ENCODE measurements around the gene LHFPL3. TPM values are rescaled to one million over a fixed set of nuclear protein-coding genes. Genes with fewer than 3 reads are reported as not detected.
"Not testable (repeated sequence)": the region's sequence is repeated elsewhere in the genome, so short reads cannot be mapped to it uniquely, and the experiment has no call there.

Gene LHFPL3
- total RNA-seq, 1 donor from 2014 or later, result 7.2 TPM

GRCh38 chr7:104895522-104896236 is 567.3 kb downstream of the LHFPL3 start:
- no peak for DNase-seq (ENCODE audit: low spot score)

- DNase-seq (ENCODE audit: low spot score), result no peak
These were observed 570.0 kb downstream of the LHFPL3 start for GRCh38 chr7:104898434-104898833.

GRCh38 chr7:104900525-104901239 is 572.3 kb downstream of the LHFPL3 start:
- DNase-seq (ENCODE audit: low spot score), result no peak

DNA sequence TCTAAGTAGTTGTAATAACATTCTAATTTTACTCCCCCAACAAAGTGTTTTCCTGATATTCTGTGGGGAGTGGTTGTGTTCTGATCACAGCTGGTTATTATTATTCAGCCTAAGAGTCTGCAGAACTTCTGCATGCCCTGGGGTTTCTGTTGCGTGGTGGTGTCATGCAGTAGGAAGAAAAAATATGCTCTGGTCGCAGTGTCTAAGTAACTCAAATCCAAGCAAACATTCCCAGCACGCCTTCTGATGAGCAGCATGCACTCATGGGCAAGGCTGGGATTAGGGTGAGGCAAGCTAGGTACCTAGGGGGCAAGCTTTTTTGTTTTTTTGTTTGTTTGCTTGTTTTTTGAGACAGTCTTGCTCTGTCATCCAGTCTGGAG is 572.8 kb downstream of the LHFPL3 start:
- no peak for DNase-seq (ENCODE audit: low spot score)

GRCh38 chr7:104902183-104902582 is 573.8 kb downstream of the LHFPL3 start:
- no peak for DNase-seq (ENCODE audit: low spot score)

- DNase-seq (ENCODE audit: low spot score), result no peak
These were observed 574.6 kb downstream of the LHFPL3 start for GRCh38 chr7:104903044-104903443.

GRCh38 chr7:104903846-104904245 is 575.4 kb downstream of the LHFPL3 start:
- no peak for DNase-seq (ENCODE audit: low spot score)

DNA sequence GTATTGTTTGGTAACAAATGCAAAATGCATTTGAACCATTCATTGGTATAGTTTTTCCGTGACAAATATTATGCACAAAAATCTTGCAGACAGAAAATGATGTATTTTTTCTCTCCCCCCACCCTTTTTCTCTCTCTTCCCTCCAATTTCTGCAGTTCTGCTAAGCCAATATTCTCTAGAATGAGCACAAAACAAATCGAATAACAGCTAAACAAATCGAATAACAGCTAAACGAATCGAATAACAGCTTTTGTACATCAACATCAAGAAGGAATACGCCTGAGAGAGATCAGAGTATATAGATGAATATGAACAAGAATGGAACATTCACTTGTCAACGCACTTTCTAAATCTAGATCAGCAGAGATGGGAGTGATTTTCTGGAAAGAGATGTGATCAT is 577.6 kb downstream of the LHFPL3 start:
- DNase-seq (ENCODE audit: low spot score), result no peak

DNA sequence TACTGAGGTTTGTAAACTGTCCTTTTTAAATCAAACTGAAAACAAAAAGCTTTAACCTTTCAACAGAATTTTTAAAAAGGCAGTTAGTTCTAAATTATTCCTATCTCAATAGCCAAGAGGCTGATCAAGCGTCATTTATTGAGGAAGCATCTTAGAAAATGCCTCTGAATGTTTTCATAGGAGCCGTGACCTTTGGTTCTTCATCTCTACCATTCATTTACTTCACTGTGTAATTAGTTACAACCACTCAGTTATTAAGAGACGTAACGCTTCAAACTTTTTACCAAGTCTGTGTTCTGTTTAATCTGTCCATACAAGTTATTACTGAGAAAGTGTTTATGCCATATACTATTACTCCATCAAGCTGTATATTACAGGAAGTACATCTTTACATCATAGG is 578.2 kb downstream of the LHFPL3 start:
- DNase-seq (ENCODE audit: low spot score), result no peak

GRCh38 chr7:104908636-104909035 is 580.2 kb downstream of the LHFPL3 start:
- DNase-seq (ENCODE audit: low spot score), result no peak

DNA sequence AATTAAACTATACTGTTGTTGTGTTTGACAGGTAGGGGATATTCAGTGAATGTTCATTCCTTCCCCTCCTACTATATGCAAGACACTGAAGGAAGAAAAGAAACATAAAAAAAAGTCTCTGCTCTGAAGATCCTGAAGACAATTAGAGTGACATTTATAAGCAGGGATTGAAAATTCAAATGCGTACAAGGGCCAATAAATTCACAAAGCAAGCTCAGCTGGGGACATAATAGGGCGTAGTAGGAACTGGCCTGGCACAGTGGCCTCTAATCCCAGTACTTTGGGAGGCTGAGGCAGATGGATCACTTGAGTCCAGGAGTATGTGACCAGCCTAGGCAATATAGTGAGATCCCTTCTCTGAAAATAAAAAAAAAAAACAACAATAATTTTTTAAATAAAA is 580.7 kb downstream of the LHFPL3 start:
- no peak for DNase-seq (ENCODE audit: low spot score)

GRCh38 chr7:104914421-104914820 is 586.0 kb downstream of the LHFPL3 start:
- DNase-seq (ENCODE audit: low spot score), result no peak

GRCh38 chr7:104921596-104921995 is 593.2 kb downstream of the LHFPL3 start:
- DNase-seq (ENCODE audit: low spot score), result no peak

- DNase-seq (ENCODE audit: low spot score), result peak; percentile 66
These were observed 594.0 kb downstream of the LHFPL3 start for GRCh38 chr7:104922182-104923009.

GRCh38 chr7:104923010-104923421 is 594.6 kb downstream of the LHFPL3 start:
- DNase-seq (ENCODE audit: low spot score), result peak; percentile 73

DNA sequence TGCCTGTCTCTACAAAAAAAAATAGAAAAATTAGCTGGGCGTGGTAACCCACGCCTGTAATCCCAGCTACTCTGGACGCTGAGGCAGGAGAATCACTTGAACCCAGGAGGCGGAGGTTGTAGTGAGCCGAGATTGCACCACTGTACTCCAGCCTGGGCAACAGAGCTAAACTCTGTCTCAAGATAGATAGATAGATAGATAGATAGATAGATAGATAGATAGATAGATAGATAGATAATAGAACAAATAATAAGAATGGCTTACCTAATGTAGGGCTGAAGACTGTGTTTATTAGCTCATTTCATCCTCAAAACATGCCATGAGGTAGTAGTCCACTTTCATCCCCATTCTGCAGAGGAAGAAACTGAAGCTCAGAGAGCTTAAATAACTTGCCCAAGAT is 597.8 kb downstream of the LHFPL3 start:
- not testable (repeated sequence) for DNase-seq (ENCODE audit: low spot score)

DNA sequence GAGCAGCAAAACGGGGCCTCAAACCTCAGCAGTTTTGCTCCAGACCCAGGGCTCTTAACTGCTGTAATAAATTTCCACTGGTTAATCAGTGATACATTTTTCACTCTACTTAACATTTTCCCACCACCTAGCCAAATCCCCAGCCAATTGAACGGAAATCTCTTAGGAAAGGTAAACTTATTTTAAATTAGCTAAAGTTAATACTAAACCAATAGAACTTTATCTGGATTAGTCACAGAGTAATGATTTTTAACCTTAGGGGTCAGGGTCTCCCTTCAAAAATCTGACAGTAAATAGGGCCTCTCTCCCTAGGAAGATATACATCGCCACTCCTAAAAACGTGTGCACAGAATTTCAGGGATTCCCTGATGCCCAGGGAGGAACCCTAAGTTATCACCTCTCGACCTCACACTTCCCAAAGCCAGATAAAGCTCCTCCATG is 598.2 kb downstream of the LHFPL3 start:
- DNase-seq (ENCODE audit: low spot score), result no peak

DNA sequence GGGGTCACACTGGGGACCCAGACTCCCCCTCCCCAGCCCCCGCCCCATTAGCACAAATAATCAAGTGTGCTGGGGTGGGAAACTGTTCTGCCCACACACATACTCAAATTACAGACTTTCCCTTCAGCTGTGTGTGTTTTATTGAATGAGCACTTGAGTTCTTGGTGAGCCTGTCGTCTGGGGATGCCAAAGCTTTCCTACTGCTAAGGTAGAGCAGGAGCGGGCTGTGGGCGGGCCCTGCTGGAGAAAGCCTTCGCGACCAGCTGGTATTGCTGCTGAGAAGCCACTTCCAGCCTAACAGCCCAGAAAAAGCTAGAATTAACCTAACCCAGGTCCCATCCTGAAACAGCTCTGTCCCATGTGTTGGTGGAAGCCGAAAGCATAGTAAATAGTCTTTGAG is 598.7 kb downstream of the LHFPL3 start:
- DNase-seq (ENCODE audit: low spot score), result no peak

DNA sequence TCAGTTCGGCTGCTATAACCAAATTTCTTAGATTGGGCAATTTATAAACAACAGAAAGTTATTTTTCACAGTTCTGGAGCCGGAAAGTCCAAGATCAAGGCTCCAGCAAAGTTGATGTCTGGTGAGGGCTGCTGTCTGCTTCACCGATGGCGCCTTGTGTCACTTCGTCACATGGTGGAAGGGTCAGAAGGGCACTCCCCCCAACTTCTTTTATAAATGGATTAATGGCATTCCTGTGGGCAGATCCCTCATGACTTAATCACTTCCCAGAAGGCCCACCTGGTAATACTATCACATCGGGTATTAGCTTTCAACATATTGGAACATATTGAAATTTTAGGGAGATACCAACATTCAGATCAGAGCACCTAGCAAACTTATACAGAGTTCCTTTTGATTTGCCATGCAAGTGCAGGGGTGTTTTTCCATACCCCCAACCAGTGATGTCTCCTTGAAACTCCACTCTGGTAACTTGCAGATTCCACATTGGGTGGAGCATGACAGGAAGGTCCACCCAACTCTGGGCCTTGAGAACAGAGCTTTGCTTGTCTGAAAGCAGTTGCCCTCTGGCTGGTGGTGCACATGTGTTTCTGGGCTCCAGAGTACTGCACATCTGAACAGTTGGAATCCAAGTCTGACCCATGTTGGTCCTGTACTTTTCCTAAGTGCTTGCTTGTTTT is 600.5 kb downstream of the LHFPL3 start:
- DNase-seq (ENCODE audit: low spot score), result no peak

- DNase-seq (ENCODE audit: low spot score), result peak; percentile 41
These were observed 601.5 kb downstream of the LHFPL3 start for GRCh38 chr7:104929921-104930320.

GRCh38 chr7:104931181-104931781 is 602.9 kb downstream of the LHFPL3 start:
- no peak for DNase-seq (ENCODE audit: low spot score)
